Panc1 (cell line): ENCODE measurements around the gene STAG2. TPM values are rescaled to one million over a fixed set of nuclear protein-coding genes. Genes with fewer than 3 reads are reported as not detected.
A peak's percentile ranks its signal among the peaks of the same experiment; 100 is the strongest.
"Not testable (repeated sequence)": the region's sequence is repeated elsewhere in the genome, so short reads cannot be mapped to it uniquely, and the experiment has no call there.

Experiments used
- ATAC-seq: fragments of 200-7000 bp; cut with Tn5 transposase; 2 replicates; pipeline ENCODE4 v1.9.1; 2020; ENCODE audit warnings: mild to moderate bottlenecking, moderate library complexity
- BruUV-seq: library from RNA; stranded (reverse); fragments of 400-500 nt; replicated peaks from 2 replicates; lab custom pipeline; 2021; lab: Mats Ljungman, UMichigan
- CTCF ChIA-PET: fragments of 300-600 bp; sonication (Branson Sonifier 250); formaldehyde crosslinking; loops from one replicate; lab custom pipeline; 2022; ENCODE audit warnings: antibody characterized with exemption; lab: Charles Lee
- POLR2A ChIA-PET: fragments of 300-600 bp; sonication (Branson Sonifier 250); formaldehyde crosslinking; loops from one replicate; lab custom pipeline; 2022; ENCODE audit warnings: antibody characterized with exemption; lab: Charles Lee
- DNase-seq: peaks from one replicate; pipeline ENCODE4 v3.0.0-alpha.2; 2010; ENCODE audit warnings: low read depth, low spot score
- H3K27ac ChIP-seq: 2 replicates; pipeline ENCODE4 v1.5.1; 2011; ENCODE audit warnings: mild to moderate bottlenecking, low read length, inconsistent platforms
- H3K27me3 ChIP-seq: fragments of 200-500 bp; sonication (Bioruptor generic); 2 replicates; pipeline ENCODE4 v1.6.0; 2014; ENCODE audit warnings: low read length, inconsistent platforms; ENCODE audit not compliant: control insufficient read depth, insufficient read depth
- H3K36me3 ChIP-seq: fragments of 200-500 bp; sonication (Bioruptor generic); 2 replicates; pipeline ENCODE4 v1.5.1; 2014; ENCODE audit warnings: inconsistent platforms, mild to moderate bottlenecking, low read length, moderate library complexity; ENCODE audit not compliant: control insufficient read depth, insufficient read depth
- H3K4me1 ChIP-seq: 2 replicates; pipeline ENCODE4 v1.5.1; 2011; ENCODE audit warnings: inconsistent platforms, mild to moderate bottlenecking, low read length, moderate library complexity; ENCODE audit not compliant: control insufficient read depth, insufficient read depth
- H3K4me3 ChIP-seq, 2 experiments: 2 replicates each; pipeline ENCODE4 v1.5.1; 2011 to 2012; ENCODE audit warnings: low read depth in 2 of 2, low read length in 2 of 2, mild to moderate bottlenecking in 2 of 2, inconsistent platforms in 1 of 2, moderate library complexity in 1 of 2
- H3K9me3 ChIP-seq: fragments of 200-500 bp; sonication (Bioruptor generic); 2 replicates; pipeline ENCODE4 v1.5.1; 2014; ENCODE audit warnings: low read depth, mild to moderate bottlenecking, inconsistent platforms, low read length, moderate library complexity; ENCODE audit not compliant: control insufficient read depth, insufficient read depth
- CTCF ChIP-seq: fragments of 450-650 bp; IDR thresholded peaks from 2 replicates; pipeline ENCODE4 v1.5.1; 2017; ENCODE audit warnings: mild to moderate bottlenecking
- POLR2AphosphoS5 ChIP-seq: IDR thresholded peaks from 2 replicates; pipeline ENCODE4 v1.6.1; 2012; ENCODE audit warnings: mild to moderate bottlenecking, low read depth, low read length, moderate library complexity
- REST ChIP-seq, 2 experiments: IDR thresholded peaks; 2 replicates each; pipeline ENCODE4 v1.6.1; 2011 to 2012; ENCODE audit warnings: low read depth in 2 of 2, control low read depth in 1 of 2, low read length in 1 of 2, mild to moderate bottlenecking in 1 of 2, moderate library complexity in 1 of 2; ENCODE audit not compliant: insufficient read depth in 1 of 2
- SIN3A ChIP-seq: IDR thresholded peaks from 2 replicates; pipeline ENCODE4 v1.6.1; 2012; ENCODE audit warnings: low read depth, mild to moderate bottlenecking, low read length, moderate library complexity, borderline replicate concordance; ENCODE audit not compliant: insufficient read depth
- TCF7L2 ChIP-seq: IDR thresholded peaks from 2 replicates; pipeline ENCODE4 v1.6.1; 2011; ENCODE audit warnings: mild to moderate bottlenecking, low read depth, low read length, inconsistent platforms
- in situ Hi-C: cut with HindIII; loops from 2 replicates; pipeline ENCODE4 v1.10.0; 2016; ENCODE audit warnings: low sequenced_read_pairs, low pct_unique_long_range_greater_than_20kb
- intact Hi-C: fragments of 100-400 bp; cut with micrococcal nuclease; formaldehyde crosslinking; loops from one replicate; pipeline ENCODE4 v1.10.0; 2022; ENCODE audit not compliant: unreplicated experiment
- total RNA-seq: library from RNA; stranded (reverse); gene quantifications from one replicate; pipeline ENCODE4 v1.2.1, GENCODE V29; 2021; ENCODE audit not compliant: unreplicated experiment

STAG2 gene
- total RNA-seq, 1 experiment from 2014 or later = 94.5 TPM

- Histone ChIP-seq H3K9me3 (no peaks in the 10 kb centered on the region), H3K36me3 (peaks cover 33% of the 10 kb centered on the region), H3K4me1 (no peaks in the 10 kb centered on the region), H3K27ac (no peak overlapping the region), H3K4me3 (no peak overlapping the region), H3K27me3 (no peaks in the 10 kb centered on the region)
- intact Hi-C loops (no loop called here), in situ Hi-C loops (no loop called here)
- DNase-seq (no peak), ATAC-seq (no peak)
- TF ChIP-seq TCF7L2 (no peak), CTCF (no peak)
- CTCF ChIA-PET = interaction anchor here (0.6 kb wide), 1 partner anchor 1202 kb away, joined by 3 read pairs; no protein-coding TSS in a partner anchor
- POLR2A ChIA-PET = no interaction called here
- BruUV-seq = no TSS peak
Observed at GRCh38 chrX:124097116-124097515, 135.6 kb downstream of the STAG2 start.

- no peaks in the 10 kb centered on the region for H3K27me3 ChIP-seq
- no TSS peak for BruUV-seq
- H3K36me3 ChIP-seq = peaks cover 32% of the 10 kb centered on the region
- DNase-seq = peak; percentile 17
- CTCF ChIA-PET = no interaction called here
- H3K4me3 ChIP-seq = no peak overlapping the region
- intact Hi-C loops = no loop called here
- H3K9me3 ChIP-seq = no peaks in the 10 kb centered on the region
- POLR2A ChIA-PET = interaction anchor here (0.6 kb wide), 1 partner anchor 88 kb away, joined by 3 read pairs; no protein-coding TSS in a partner anchor
- TF ChIP-seq SIN3A (no peak), CTCF (peak; percentile 43; the same call in 1 of the 2 replicates)
- in situ Hi-C loops = no loop called here
- no peak overlapping the region for H3K27ac ChIP-seq
- ATAC-seq = no peak
- H3K4me1 ChIP-seq = no peaks in the 10 kb centered on the region
Observed at GRCh38 chrX:124098089-124098488, 136.6 kb downstream of the STAG2 start.

GRCh38 chrX:124103966-124104365 is 142.5 kb downstream of the STAG2 start:
- Histone ChIP-seq H3K27me3 (no peaks in the 10 kb centered on the region), H3K36me3 (peaks cover 19% of the 10 kb centered on the region), H3K4me1 (no peaks in the 10 kb centered on the region), H3K9me3 (no peaks in the 10 kb centered on the region), H3K27ac (no peak overlapping the region), H3K4me3 (no peak overlapping the region)
- TF ChIP-seq REST (IDR thresholded peaks at IDR 0.05; ENCODE audit: insufficient read depth in 1 of 2, low read depth in 2 of 2, low read length in 1 of 2) = no peak
- no peak for TF ChIP-seq SIN3A
- no peak for TF ChIP-seq CTCF
- TF ChIP-seq TCF7L2 = no peak
- no peak for TF ChIP-seq POLR2AphosphoS5
- intact Hi-C loops (no loop called here), in situ Hi-C loops (no loop called here)
- BruUV-seq = no TSS peak
- ChIA-PET POLR2A (no interaction called here), CTCF (no interaction called here)
- ATAC-seq (no peak), DNase-seq (no peak)

- H3K9me3 ChIP-seq, intact Hi-C loops, CTCF ChIA-PET, in situ Hi-C loops, H3K27ac ChIP-seq, H3K4me1 ChIP-seq, ATAC-seq, DNase-seq, H3K4me3 ChIP-seq, POLR2A ChIA-PET, BruUV-seq, H3K27me3 ChIP-seq: not testable (repeated sequence)
- peaks cover 14% of the 10 kb centered on the region for H3K36me3 ChIP-seq
Observed at GRCh38 chrX:124104512-124104911, 143.0 kb downstream of the STAG2 start.
